Measurements from ENCODE around the gene CACNA2D1.
"Not testable (repeated sequence)": the region's sequence is repeated elsewhere in the genome, so short reads cannot be mapped to it uniquely, and the experiment has no call there.

The CACNA2D1 gene

GRCh38 chr7:82049891-82050533 is 393.6 kb downstream of the CACNA2D1 start:
- DNase-seq (ENCODE audit: low read depth, low spot score) = peak; percentile 75

GRCh38 chr7:82049442-82049841 is 394.1 kb downstream of the CACNA2D1 start:
- peak; percentile 7 for DNase-seq (ENCODE audit: low read depth, low spot score)

GRCh38 chr7:82044497-82045080 is 399.0 kb downstream of the CACNA2D1 start:
- peak; percentile 62 for DNase-seq (ENCODE audit: low read depth, low spot score)

- DNase-seq (ENCODE audit: low read depth, low spot score) = no peak
These were observed 404.0 kb downstream of the CACNA2D1 start for GRCh38 chr7:82039621-82040020.

GRCh38 chr7:82036146-82036886 is 407.3 kb downstream of the CACNA2D1 start:
- peak; percentile 15 for DNase-seq (ENCODE audit: low read depth, low spot score)

- DNase-seq (ENCODE audit: low read depth, low spot score) = no peak
These were observed 408.1 kb downstream of the CACNA2D1 start for GRCh38 chr7:82035456-82035855.

- DNase-seq (ENCODE audit: low read depth, low spot score) = no peak
These were observed 410.7 kb downstream of the CACNA2D1 start for GRCh38 chr7:82032901-82033300.

- peak; percentile 48 for DNase-seq (ENCODE audit: low read depth, low spot score)
These were observed 414.2 kb downstream of the CACNA2D1 start for GRCh38 chr7:82029236-82029913.

- DNase-seq (ENCODE audit: low read depth, low spot score) = no peak
These were observed 415.5 kb downstream of the CACNA2D1 start for GRCh38 chr7:82028097-82028496.

GRCh38 chr7:82021713-82022112 is 421.9 kb downstream of the CACNA2D1 start:
- DNase-seq (ENCODE audit: low read depth, low spot score) = no peak

- no peak for DNase-seq (ENCODE audit: low read depth, low spot score)
These were observed 422.5 kb downstream of the CACNA2D1 start for GRCh38 chr7:82021036-82021435.

- peak; percentile 34 for DNase-seq (ENCODE audit: low read depth, low spot score)
These were observed 423.8 kb downstream of the CACNA2D1 start for GRCh38 chr7:82019551-82020475.

GRCh38 chr7:82018226-82018625 is 425.4 kb downstream of the CACNA2D1 start:
- no peak for DNase-seq (ENCODE audit: low read depth, low spot score)

- DNase-seq (ENCODE audit: low read depth, low spot score) = peak; percentile 46
These were observed 426.1 kb downstream of the CACNA2D1 start for GRCh38 chr7:82017334-82017943.

GRCh38 chr7:82015751-82016150 is 427.8 kb downstream of the CACNA2D1 start:
- DNase-seq (ENCODE audit: low read depth, low spot score) = no peak

GRCh38 chr7:82014574-82014973 is 429.0 kb downstream of the CACNA2D1 start:
- not testable (repeated sequence) for DNase-seq (ENCODE audit: low read depth, low spot score)

GRCh38 chr7:82012453-82012852 is 431.1 kb downstream of the CACNA2D1 start:
- DNase-seq (ENCODE audit: low read depth, low spot score) = no peak

- DNase-seq (ENCODE audit: low read depth, low spot score) = no peak
These were observed 433.2 kb downstream of the CACNA2D1 start for GRCh38 chr7:82010416-82010815.

- no peak for DNase-seq (ENCODE audit: low read depth, low spot score)
These were observed 436.3 kb downstream of the CACNA2D1 start for GRCh38 chr7:82007315-82007714.

- DNase-seq (ENCODE audit: low read depth, low spot score) = no peak
These were observed 438.5 kb downstream of the CACNA2D1 start for GRCh38 chr7:82005056-82005455.

- peak; percentile 12 for DNase-seq (ENCODE audit: low read depth, low spot score)
These were observed 450.4 kb downstream of the CACNA2D1 start for GRCh38 chr7:81993186-81993585.

Data from astrocyte of the hippocampus (primary cell).